Suprapubic skin (tissue), 4 donors: ENCODE results near the gene CSNK2A2. TPM values are rescaled to one million over a fixed set of nuclear protein-coding genes. Genes with fewer than 3 reads are reported as not detected.

Source experiments
- DNase-seq, 2 donors: peaks; one replicate each; pipeline ENCODE4 v3.0.0-alpha.2; 2019; ENCODE audit warnings: low spot score in 2 of 2
- H3K27ac ChIP-seq: fragments of 200-600 bp; sonication (generic); one replicate; pipeline ENCODE4 v1.5.1; 2019
- H3K27me3 ChIP-seq: fragments of 200-600 bp; sonication (generic); one replicate; pipeline ENCODE4 v1.5.1; 2019
- H3K36me3 ChIP-seq: fragments of 200-600 bp; sonication (generic); one replicate; pipeline ENCODE4 v1.5.1; 2019
- H3K4me1 ChIP-seq: fragments of 200-600 bp; sonication (generic); one replicate; pipeline ENCODE4 v1.5.1; 2019
- H3K4me3 ChIP-seq: fragments of 200-600 bp; sonication (generic); one replicate; pipeline ENCODE4 v1.5.1; 2019; ENCODE audit warnings: mild to moderate bottlenecking
- H3K9me3 ChIP-seq: fragments of 200-600 bp; sonication (generic); one replicate; pipeline ENCODE4 v1.5.1; 2019
- EP300 ChIP-seq: sonication (generic); formaldehyde crosslinking; IDR thresholded peaks from one replicate; pipeline ENCODE4 v1.6.1; 2017; ENCODE audit warnings: antibody characterized with exemption
- POLR2A ChIP-seq, 2 donors: fragments of 450-650 bp; IDR thresholded peaks; one replicate each; pipeline ENCODE4 v1.6.1; 2017; ENCODE audit warnings: antibody characterized with exemption in 2 of 2, mild to moderate bottlenecking in 2 of 2, moderate library complexity in 2 of 2
- POLR2AphosphoS5 ChIP-seq, 3 donors: sonication (generic); formaldehyde crosslinking; IDR thresholded peaks; one replicate each; pipeline ENCODE4 v1.6.1; 2017; ENCODE audit warnings: antibody characterized with exemption in 3 of 3
- WGBS: methylation state at CpG from one replicate; pipeline ENCODE4 v1.1.5; 2018; 5-methylcytosine and 5-hydroxymethylcytosine counted together
- total RNA-seq, 4 donors: library from RNA; depleted of rRNA; stranded (reverse); fragments of >200 nt; gene quantifications; one replicate each; pipeline ENCODE4 v1.1.0, GENCODE V29; 2016
- TF ChIP-seq, protein P1 (sequence below), 2 donors: fragments of 200-600 bp in 1 of 2; fragments of 450-650 bp in 1 of 2; sonication (generic) in 1 of 2; IDR thresholded peaks; one replicate each; pipeline ENCODE4 v1.5.1; 2016 to 2019; ENCODE audit warnings: antibody characterized with exemption in 2 of 2, mild to moderate bottlenecking in 1 of 2, moderate library complexity in 1 of 2

The CSNK2A2 gene
- total RNA-seq, 4 donors from 2014 or later = 53.3 to 112 (median 70.0) TPM

DNA sequence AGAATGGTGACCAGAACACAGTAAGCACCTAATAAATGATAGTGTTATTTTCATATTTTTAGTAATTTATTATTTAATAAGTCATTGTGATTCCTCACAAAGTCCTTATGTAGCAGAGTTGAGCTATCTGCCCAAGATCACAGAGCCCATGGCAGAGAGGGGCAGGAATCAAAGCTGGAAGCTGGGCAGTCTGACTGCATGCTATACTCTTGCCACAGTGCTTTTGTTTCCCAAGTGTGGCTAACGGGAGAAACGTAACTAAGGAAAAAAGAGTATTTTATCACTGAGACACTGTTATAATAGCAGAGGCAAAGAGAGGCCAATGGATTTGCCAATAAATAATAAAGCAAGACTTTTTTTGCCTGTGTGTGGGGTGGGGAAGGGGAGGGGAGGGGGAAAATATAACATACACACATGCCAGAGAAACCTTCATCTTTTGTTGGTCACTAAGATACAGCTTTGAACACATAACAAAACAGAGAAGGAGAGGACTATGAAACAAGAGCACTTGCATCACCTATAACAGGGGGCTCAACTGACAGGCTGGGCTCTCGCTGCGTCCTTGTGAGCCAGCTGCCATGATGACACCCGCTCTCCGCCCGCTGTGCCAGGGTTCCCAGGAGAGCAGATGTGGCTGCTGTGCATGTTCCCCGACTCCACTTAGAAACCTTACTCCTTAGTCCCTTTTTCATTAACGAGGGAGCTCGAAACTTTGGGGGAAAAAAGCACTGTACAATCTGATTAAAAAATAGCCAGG, 10.1 kb downstream of the CSNK2A2 start:
- 88% methylated on average over 10 of the region's 10 CpGs for WGBS
- Histone ChIP-seq H3K9me3 (no peaks in the 10 kb centered on the region), H3K4me1 (no peaks in the 10 kb centered on the region), H3K27ac (no peak overlapping the region), H3K4me3 (no peak overlapping the region), H3K36me3 (peaks cover 93% of the 10 kb centered on the region), H3K27me3 (no peaks in the 10 kb centered on the region)
- TF ChIP-seq POLR2AphosphoS5 (IDR thresholded peaks at IDR 0.05) (no peak), EP300 (no peak), POLR2A (IDR thresholded peaks at IDR 0.05) (no peak)
- TF ChIP-seq, protein P1, sequence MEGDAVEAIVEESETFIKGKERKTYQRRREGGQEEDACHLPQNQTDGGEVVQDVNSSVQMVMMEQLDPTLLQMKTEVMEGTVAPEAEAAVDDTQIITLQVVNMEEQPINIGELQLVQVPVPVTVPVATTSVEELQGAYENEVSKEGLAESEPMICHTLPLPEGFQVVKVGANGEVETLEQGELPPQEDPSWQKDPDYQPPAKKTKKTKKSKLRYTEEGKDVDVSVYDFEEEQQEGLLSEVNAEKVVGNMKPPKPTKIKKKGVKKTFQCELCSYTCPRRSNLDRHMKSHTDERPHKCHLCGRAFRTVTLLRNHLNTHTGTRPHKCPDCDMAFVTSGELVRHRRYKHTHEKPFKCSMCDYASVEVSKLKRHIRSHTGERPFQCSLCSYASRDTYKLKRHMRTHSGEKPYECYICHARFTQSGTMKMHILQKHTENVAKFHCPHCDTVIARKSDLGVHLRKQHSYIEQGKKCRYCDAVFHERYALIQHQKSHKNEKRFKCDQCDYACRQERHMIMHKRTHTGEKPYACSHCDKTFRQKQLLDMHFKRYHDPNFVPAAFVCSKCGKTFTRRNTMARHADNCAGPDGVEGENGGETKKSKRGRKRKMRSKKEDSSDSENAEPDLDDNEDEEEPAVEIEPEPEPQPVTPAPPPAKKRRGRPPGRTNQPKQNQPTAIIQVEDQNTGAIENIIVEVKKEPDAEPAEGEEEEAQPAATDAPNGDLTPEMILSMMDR (IDR thresholded peaks at IDR 0.05) = no peak
- no peak for DNase-seq

DNA sequence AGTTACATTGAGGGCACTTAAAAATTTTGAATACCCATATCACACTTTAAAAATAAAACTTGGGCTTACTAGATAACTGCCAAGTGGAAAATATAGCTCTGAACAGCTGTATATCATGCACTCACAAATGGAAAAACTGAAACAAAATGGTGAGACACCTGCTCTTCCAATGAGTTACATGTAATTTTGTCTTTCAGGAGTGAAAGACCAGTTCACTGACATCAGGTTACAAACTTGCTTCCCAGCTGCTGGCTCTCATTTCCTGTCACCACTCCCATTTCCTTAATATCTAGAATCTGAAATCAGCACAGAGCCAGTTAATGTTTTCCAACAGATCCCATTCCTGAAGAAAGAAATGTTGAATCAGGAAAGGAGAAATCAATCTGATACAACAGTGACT, 10.8 kb downstream of the CSNK2A2 start:
- DNase-seq = no peak
- no peak for TF ChIP-seq EP300
- TF ChIP-seq POLR2AphosphoS5 (IDR thresholded peaks at IDR 0.05) = no peak
- TF ChIP-seq POLR2A (IDR thresholded peaks at IDR 0.05) = no peak
- TF ChIP-seq, protein P1 (IDR thresholded peaks at IDR 0.05) = no peak
- Histone ChIP-seq H3K27ac (no peak overlapping the region), H3K9me3 (no peaks in the 10 kb centered on the region), H3K36me3 (peaks cover 89% of the 10 kb centered on the region), H3K4me3 (no peak overlapping the region), H3K4me1 (no peaks in the 10 kb centered on the region), H3K27me3 (no peaks in the 10 kb centered on the region)

DNA sequence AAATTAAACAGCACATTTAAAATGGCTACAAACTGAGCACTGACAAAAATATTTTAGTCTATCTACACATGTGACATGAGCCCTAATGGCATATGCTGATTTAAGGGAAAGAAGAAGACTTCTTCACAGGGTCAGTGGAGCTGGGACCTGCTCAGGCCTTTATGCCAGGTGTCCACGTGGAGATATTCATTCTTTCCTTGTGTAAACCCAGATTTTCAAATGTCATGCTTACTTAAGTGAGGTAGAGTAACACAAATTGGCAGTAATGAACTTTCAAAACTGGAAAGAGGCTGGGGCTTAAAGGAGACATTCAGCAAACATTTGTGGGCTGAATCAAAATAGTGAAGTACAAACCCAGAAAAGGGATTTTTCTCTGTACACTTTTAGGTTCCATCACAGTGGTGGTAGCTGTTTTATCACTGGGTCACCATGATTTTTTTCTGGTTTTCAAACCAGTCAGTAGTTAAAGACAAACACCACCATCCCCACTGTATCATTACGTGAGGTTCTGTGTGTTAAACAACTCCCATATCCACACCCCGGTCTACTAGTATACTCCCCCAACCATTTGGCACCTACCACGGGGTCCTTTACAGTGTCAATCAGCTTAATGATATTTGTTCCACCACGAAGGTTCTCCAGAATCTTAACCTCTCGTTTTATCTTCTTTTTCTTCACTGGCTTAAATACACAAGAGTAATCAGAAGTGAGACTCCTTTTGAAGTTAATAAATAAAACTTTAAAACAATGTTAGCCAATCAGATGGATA, 11.5 kb downstream of the CSNK2A2 start:
- H3K4me1 ChIP-seq = no peaks in the 10 kb centered on the region
- peaks cover 83% of the 10 kb centered on the region for H3K36me3 ChIP-seq
- H3K27me3 ChIP-seq = no peaks in the 10 kb centered on the region
- no peak for TF ChIP-seq POLR2A (IDR thresholded peaks at IDR 0.05)
- TF ChIP-seq, protein P1 (IDR thresholded peaks at IDR 0.05) = no peak
- TF ChIP-seq POLR2AphosphoS5 (IDR thresholded peaks at IDR 0.05) = no peak
- no peak for TF ChIP-seq EP300
- DNase-seq = no peak
- no peak overlapping the region for H3K4me3 ChIP-seq
- WGBS = 83% methylated on average over 6 of the region's 6 CpGs
- H3K9me3 ChIP-seq = no peaks in the 10 kb centered on the region
- no peak overlapping the region for H3K27ac ChIP-seq

DNA sequence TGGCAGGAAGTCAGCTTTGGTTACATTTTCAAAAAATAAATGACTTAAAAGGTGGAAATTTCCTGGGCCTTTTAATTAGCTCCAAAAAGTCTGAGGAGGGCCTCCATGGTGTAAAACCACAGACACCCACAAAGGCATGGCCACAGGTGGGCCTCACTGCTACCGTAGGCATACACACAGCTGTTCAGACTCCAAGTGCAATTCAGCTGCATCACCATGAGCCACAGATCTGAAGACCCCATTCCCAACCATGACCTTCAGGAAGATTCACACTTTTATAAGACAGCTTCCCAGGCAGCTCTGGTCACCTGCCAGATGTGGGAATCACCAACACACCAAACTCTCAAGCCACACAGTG, 20.6 kb downstream of the CSNK2A2 start:
- H3K9me3 ChIP-seq = no peaks in the 10 kb centered on the region
- no peaks in the 10 kb centered on the region for H3K4me1 ChIP-seq
- no peak overlapping the region for H3K4me3 ChIP-seq
- no peaks in the 10 kb centered on the region for H3K27me3 ChIP-seq
- peaks cover 66% of the 10 kb centered on the region for H3K36me3 ChIP-seq
- TF ChIP-seq POLR2A (IDR thresholded peaks at IDR 0.05) (no peak), EP300 (no peak), POLR2AphosphoS5 (IDR thresholded peaks at IDR 0.05) (no peak)
- TF ChIP-seq, protein P1 (IDR thresholded peaks at IDR 0.05) = no peak
- DNase-seq = no peak
- 85% methylated on average over 1 of the region's 1 CpG for WGBS
- H3K27ac ChIP-seq = no peak overlapping the region

DNA sequence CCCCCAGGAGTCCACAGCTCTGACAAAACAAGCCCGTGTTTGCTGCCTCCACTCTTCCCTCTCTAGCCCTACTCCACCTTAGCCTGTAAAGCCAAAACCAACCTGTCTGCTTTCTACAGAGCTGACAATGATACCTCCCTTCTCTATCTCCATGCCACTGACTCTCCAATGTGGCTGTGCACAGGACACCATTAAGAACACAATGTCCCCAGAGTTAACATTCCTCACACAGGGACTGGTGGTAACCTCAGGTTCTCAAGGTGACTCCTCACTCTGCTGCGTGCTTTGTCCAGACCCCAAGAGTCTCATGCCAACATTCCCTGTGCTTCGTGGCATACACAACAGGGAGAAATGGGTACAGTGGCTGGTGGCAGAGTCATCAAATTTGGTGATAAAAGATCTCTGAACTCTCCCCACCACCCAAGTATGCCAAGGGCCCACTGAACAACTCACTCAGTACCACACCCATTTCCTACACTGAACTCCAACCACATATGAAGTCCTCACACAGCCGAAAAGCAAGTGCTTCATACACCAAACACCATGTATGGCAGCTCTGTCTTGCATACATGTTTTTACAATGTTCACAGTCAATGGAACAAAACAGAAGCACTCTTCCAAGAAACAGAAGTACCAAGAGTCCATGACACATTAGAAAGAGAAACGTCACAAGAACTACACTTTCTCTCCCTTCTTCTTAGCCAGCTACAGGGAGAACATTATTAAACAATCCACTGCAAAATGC, 21.1 kb downstream of the CSNK2A2 start:
- Histone ChIP-seq H3K4me3 (no peak overlapping the region), H3K9me3 (no peaks in the 10 kb centered on the region), H3K27ac (no peak overlapping the region), H3K36me3 (peaks cover 69% of the 10 kb centered on the region), H3K4me1 (no peaks in the 10 kb centered on the region), H3K27me3 (no peaks in the 10 kb centered on the region)
- TF ChIP-seq EP300 = no peak
- TF ChIP-seq POLR2AphosphoS5 (IDR thresholded peaks at IDR 0.05) = no peak
- TF ChIP-seq, protein P1 (IDR thresholded peaks at IDR 0.05) = no peak
- TF ChIP-seq POLR2A (IDR thresholded peaks at IDR 0.05) = no peak
- DNase-seq = no peak
- 92% methylated on average over 5 of the region's 5 CpGs for WGBS
